ENCODE data around the gene DACT2.

GRCh38 chr6:168290095-168290494 is 29.5 kb downstream of the DACT2 start:
- TF ChIP-seq PKNOX1 (IDR thresholded peaks at IDR 0.05) (no peak), FOXK2 (IDR thresholded peaks at IDR 0.05) (no peak), L3MBTL2 (conservative IDR thresholded peaks at IDR 0.05) (no peak)
